HepG2 (cell line): ENCODE data around the gene RALB. TPM values are rescaled to one million over a fixed set of nuclear protein-coding genes. Genes with fewer than 3 reads are reported as not detected.

Experiments
- ATF4 ChIP-seq, 2 experiments: fragments of 450-650 bp in 1 of 2; sonication (generic) in 1 of 2; formaldehyde crosslinking; IDR thresholded peaks; 2 replicates each; pipeline versions ENCODE4 v1.5.0 to v1.8.0; 2020 to 2022; ENCODE audit warnings: mild to moderate bottlenecking in 1 of 2, missing genetic modification reagents in 1 of 2
- BCL6 ChIP-seq: IDR thresholded peaks from 2 replicates; pipeline ENCODE4 v1.6.1; 2016; ENCODE audit warnings: missing genetic modification reagents, missing compliant biosample characterization
- CREB3 ChIP-seq: sonication (generic); formaldehyde crosslinking; IDR thresholded peaks from 2 replicates; pipeline ENCODE4 v1.5.0; 2020; ENCODE audit warnings: missing genetic modification reagents
- DNMT1 ChIP-seq: sonication (generic); formaldehyde crosslinking; IDR thresholded peaks from 2 replicates; pipeline ENCODE4 v1.5.1; 2020; ENCODE audit warnings: mild to moderate bottlenecking, missing genetic modification reagents
- EHMT2 ChIP-seq: fragments of 200-600 bp; sonication (generic); IDR thresholded peaks from 2 replicates; pipeline ENCODE4 v1.7.0; 2017; ENCODE audit warnings: antibody characterized with exemption, low read depth, low read length, borderline replicate concordance
- GABPB1 ChIP-seq: IDR thresholded peaks from 2 replicates; pipeline ENCODE4 v1.6.1; 2016; ENCODE audit warnings: mild to moderate bottlenecking, missing genetic modification reagents, moderate library complexity, missing compliant biosample characterization
- KMT2A ChIP-seq: sonication (generic); formaldehyde crosslinking; IDR thresholded peaks from 2 replicates; pipeline ENCODE4 v1.4.0; 2020; ENCODE audit warnings: missing genetic modification reagents
- MXI1 ChIP-seq: IDR thresholded peaks from 3 replicates; pipeline ENCODE4 v1.6.1; 2012; ENCODE audit warnings: low read depth, low read length, inconsistent platforms, borderline replicate concordance
- SIN3B ChIP-seq: fragments of 150-350 bp; IDR thresholded peaks from 2 replicates; pipeline ENCODE4 v1.6.1; 2014; ENCODE audit warnings: low read length
- SP5 ChIP-seq: IDR thresholded peaks from 2 replicates; pipeline ENCODE4 v1.6.1; 2016; ENCODE audit warnings: low read depth, borderline replicate concordance
- SRY ChIP-seq: sonication (generic); formaldehyde crosslinking; IDR thresholded peaks from 2 replicates; pipeline ENCODE4 v1.8.0; 2022; ENCODE audit warnings: mild to moderate bottlenecking, missing genetic modification reagents
- TRAFD1 ChIP-seq: sonication (generic); formaldehyde crosslinking; IDR thresholded peaks from 2 replicates; pipeline ENCODE4 v1.5.1; 2020; ENCODE audit warnings: missing genetic modification reagents, mild to moderate bottlenecking, borderline replicate concordance
- TSC22D2 ChIP-seq: sonication (generic); formaldehyde crosslinking; IDR thresholded peaks from 2 replicates; pipeline ENCODE4 v1.5.1; 2020; ENCODE audit warnings: missing genetic modification reagents, mild to moderate bottlenecking, borderline replicate concordance
- ZEB1 ChIP-seq: IDR thresholded peaks from 2 replicates; pipeline ENCODE4 v1.6.1; 2012; ENCODE audit warnings: mild to moderate bottlenecking, low read depth, inconsistent platforms; ENCODE audit not compliant: insufficient replicate concordance
- ZFP1 ChIP-seq: IDR thresholded peaks from 2 replicates; pipeline ENCODE4 v1.6.1; 2016
- ZNF256 ChIP-seq: sonication (generic); formaldehyde crosslinking; conservative IDR thresholded peaks from 2 replicates; pipeline ENCODE4 v1.4.0; 2020; ENCODE audit warnings: missing genetic modification reagents
- ZNF431 ChIP-seq: sonication (generic); formaldehyde crosslinking; IDR thresholded peaks from 2 replicates; pipeline ENCODE4 v1.9.0; 2022; ENCODE audit warnings: missing genetic modification reagents, low read depth, mild to moderate bottlenecking, borderline replicate concordance
- ZNF543 ChIP-seq: sonication (generic); formaldehyde crosslinking; IDR thresholded peaks from 2 replicates; pipeline ENCODE4 v1.4.0; 2020; ENCODE audit warnings: mild to moderate bottlenecking, missing genetic modification reagents
- ZNF609 ChIP-seq: sonication (generic); formaldehyde crosslinking; IDR thresholded peaks from 2 replicates; pipeline ENCODE4 v1.4.0; 2020; ENCODE audit warnings: mild to moderate bottlenecking, missing genetic modification reagents, borderline replicate concordance
- ZNF614 ChIP-seq: IDR thresholded peaks from 2 replicates; pipeline ENCODE4 v1.6.1; 2018; ENCODE audit warnings: missing biosample characterization, missing genetic modification reagents, inconsistent platforms, borderline replicate concordance
- ZNF772 ChIP-seq: sonication (generic); formaldehyde crosslinking; IDR thresholded peaks from 2 replicates; pipeline ENCODE4 v1.5.0; 2020; ENCODE audit warnings: mild to moderate bottlenecking, missing genetic modification reagents
- ZNF883 ChIP-seq: sonication (generic); formaldehyde crosslinking; IDR thresholded peaks from 2 replicates; pipeline ENCODE4 v1.5.1; 2020; ENCODE audit warnings: mild to moderate bottlenecking, missing genetic modification reagents; ENCODE audit errors: not compliant biosample characterization
- polyA plus RNA-seq, 8 experiments: library from polyadenylated mRNA; depleted of rRNA in 3 of 8; stranded (reverse) in 7 of 8; unstranded in 1 of 8; fragments of >200 nt; fragmentation: Illumina TruSeq in 4 of 8; extraction: Trizol in 4 of 8; gene quantifications; 2 replicates each; pipeline versions ENCODE4 v1.2.1 to v1.2.3, GENCODE V29; 2011 to 2016; ENCODE audit warnings: low read depth in 4 of 8, missing spikeins in 1 of 8, mixed read lengths in 1 of 8; ENCODE audit not compliant: insufficient read depth in 1 of 8
- total RNA-seq, 5 experiments: library from RNA; depleted of rRNA; stranded (reverse); fragments of >200 nt; fragmentation: Illumina TruSeq; extraction: Trizol; gene quantifications; 2 replicates each; pipeline ENCODE4 v1.2.3, GENCODE V29; 2016; ENCODE audit warnings: low read depth in 1 of 5

The RALB gene
- total and polyA plus RNA-seq, 2 of the 13 experiments (the other 11 are each of a cell fraction or from before 2014, with no cell fraction given), result 37.8 to 43.2 TPM

GRCh38 chr2:120272763-120273481 is 20.3 kb downstream of the RALB start (continued):
- TF ChIP-seq TRAFD1 (CRISPR knock-in tag) (no peak), ZNF256 (peak; percentile 68; the same call in 1 of the 2 replicates), ZNF883 (CRISPR knock-in tag) (no peak), GABPB1 (CRISPR knock-in tag) (no peak), ZNF543 (CRISPR knock-in tag) (peak; percentile 48; the same call in 1 of the 2 replicates), EHMT2 (peak; percentile 90; the same call in 1 of the 2 replicates), KMT2A (CRISPR knock-in tag) (no peak), CREB3 (CRISPR knock-in tag) (no peak), ZEB1 (no peak), SRY (no peak), ZNF772 (peak; percentile 93), SP5 (CRISPR knock-in tag) (0 out of 2 replicates have a peak, but pooled peaks have one; percentile 46), TSC22D2 (CRISPR knock-in tag) (0 out of 2 replicates have a peak, but pooled peaks have one; percentile 59), DNMT1 (CRISPR knock-in tag) (no peak), ZFP1 (CRISPR knock-in tag) (peak; percentile 80; the same call in 1 of the 2 replicates), ZNF614 (CRISPR knock-in tag) (peak; percentile 78; the same call in 1 of the 2 replicates), ATF4 (CRISPR knock-in tag; IDR thresholded peaks at IDR 0.05) (peak in 1 of 2 experiments; percentile 54; a peak in 1 of 4 replicates), BCL6 (CRISPR knock-in tag) (peak; percentile 86), ZNF431 (CRISPR knock-in tag) (no peak), ZNF609 (peak; percentile 52; the same call in 1 of the 2 replicates), SIN3B (no peak), MXI1 (no peak)
